ENCODE results near the gene CHPT1.

DNA sequence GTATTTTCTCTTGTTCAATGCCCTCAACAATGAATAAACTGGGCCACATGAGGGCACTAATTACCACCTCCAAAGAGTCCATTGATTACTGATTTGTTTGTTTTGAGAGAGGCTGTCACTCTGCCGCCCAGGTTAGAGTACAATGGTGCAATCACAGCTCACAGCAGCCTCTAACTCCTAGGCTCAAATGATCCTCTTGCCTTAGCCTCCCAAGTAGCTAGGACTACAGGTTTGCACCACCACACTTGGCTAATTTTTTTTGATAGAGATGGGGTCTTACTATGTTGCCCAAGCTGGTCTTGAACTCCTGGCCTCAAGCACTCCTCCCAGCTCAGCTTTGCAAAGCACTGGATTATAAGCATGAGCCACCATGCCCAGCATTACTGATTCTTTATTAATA is 70.1 kb downstream of the CHPT1 start:
- TF ChIP-seq ARNTL (CRISPR knock-in tag; IDR thresholded peaks at IDR 0.05; ENCODE audit: borderline replicate concordance, low read depth), result no peak
- no peak for TF ChIP-seq ZFP3 (CRISPR knock-in tag; IDR thresholded peaks at IDR 0.05)
- TF ChIP-seq CSDC2 (CRISPR knock-in tag; IDR thresholded peaks at IDR 0.05), result no peak
- TF ChIP-seq, protein P1, sequence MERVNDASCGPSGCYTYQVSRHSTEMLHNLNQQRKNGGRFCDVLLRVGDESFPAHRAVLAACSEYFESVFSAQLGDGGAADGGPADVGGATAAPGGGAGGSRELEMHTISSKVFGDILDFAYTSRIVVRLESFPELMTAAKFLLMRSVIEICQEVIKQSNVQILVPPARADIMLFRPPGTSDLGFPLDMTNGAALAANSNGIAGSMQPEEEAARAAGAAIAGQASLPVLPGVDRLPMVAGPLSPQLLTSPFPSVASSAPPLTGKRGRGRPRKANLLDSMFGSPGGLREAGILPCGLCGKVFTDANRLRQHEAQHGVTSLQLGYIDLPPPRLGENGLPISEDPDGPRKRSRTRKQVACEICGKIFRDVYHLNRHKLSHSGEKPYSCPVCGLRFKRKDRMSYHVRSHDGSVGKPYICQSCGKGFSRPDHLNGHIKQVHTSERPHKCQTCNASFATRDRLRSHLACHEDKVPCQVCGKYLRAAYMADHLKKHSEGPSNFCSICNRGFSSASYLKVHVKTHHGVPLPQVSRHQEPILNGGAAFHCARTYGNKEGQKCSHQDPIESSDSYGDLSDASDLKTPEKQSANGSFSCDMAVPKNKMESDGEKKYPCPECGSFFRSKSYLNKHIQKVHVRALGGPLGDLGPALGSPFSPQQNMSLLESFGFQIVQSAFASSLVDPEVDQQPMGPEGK (CRISPR knock-in tag; IDR thresholded peaks at IDR 0.05; ENCODE audit: borderline replicate concordance), result no peak
- TF ChIP-seq ZFP30 (CRISPR knock-in tag; IDR thresholded peaks at IDR 0.05), result no peak
- TF ChIP-seq RARB (CRISPR knock-in tag; IDR thresholded peaks at IDR 0.05), result no peak
- no peak for TF ChIP-seq TOX (CRISPR knock-in tag; IDR thresholded peaks at IDR 0.05; ENCODE audit: borderline replicate concordance)
- TF ChIP-seq ZNF8 (CRISPR knock-in tag; IDR thresholded peaks at IDR 0.05), result no peak
- no peak for TF ChIP-seq TCF4 (CRISPR knock-in tag; IDR thresholded peaks at IDR 0.05; ENCODE audit: borderline replicate concordance)
- TF ChIP-seq, protein P2, sequence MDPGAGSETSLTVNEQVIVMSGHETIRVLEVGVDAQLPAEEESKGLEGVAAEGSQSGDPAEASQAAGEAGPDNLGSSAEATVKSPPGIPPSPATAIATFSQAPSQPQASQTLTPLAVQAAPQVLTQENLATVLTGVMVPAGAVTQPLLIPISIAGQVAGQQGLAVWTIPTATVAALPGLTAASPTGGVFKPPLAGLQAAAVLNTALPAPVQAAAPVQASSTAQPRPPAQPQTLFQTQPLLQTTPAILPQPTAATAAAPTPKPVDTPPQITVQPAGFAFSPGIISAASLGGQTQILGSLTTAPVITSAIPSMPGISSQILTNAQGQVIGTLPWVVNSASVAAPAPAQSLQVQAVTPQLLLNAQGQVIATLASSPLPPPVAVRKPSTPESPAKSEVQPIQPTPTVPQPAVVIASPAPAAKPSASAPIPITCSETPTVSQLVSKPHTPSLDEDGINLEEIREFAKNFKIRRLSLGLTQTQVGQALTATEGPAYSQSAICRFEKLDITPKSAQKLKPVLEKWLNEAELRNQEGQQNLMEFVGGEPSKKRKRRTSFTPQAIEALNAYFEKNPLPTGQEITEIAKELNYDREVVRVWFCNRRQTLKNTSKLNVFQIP (CRISPR knock-in tag; IDR thresholded peaks at IDR 0.05; ENCODE audit: borderline replicate concordance, low read depth), result no peak
- TF ChIP-seq SNAI2 (CRISPR knock-in tag; IDR thresholded peaks at IDR 0.05), result no peak
- TF ChIP-seq ZC3H10 (CRISPR knock-in tag; IDR thresholded peaks at IDR 0.05), result no peak
